Midbrain (tissue), 1 donor: ENCODE results near the gene SH3BP5.
"Not testable (repeated sequence)": the region's sequence is repeated elsewhere in the genome, so short reads cannot be mapped to it uniquely, and the experiment has no call there.

Experiments used
- DNase-seq: peaks from one replicate; lab custom pipeline; 2025; lab: John Stamatoyannopoulos, UW

The SH3BP5 gene, protein sequence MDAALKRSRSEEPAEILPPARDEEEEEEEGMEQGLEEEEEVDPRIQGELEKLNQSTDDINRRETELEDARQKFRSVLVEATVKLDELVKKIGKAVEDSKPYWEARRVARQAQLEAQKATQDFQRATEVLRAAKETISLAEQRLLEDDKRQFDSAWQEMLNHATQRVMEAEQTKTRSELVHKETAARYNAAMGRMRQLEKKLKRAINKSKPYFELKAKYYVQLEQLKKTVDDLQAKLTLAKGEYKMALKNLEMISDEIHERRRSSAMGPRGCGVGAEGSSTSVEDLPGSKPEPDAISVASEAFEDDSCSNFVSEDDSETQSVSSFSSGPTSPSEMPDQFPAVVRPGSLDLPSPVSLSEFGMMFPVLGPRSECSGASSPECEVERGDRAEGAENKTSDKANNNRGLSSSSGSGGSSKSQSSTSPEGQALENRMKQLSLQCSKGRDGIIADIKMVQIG

DNA sequence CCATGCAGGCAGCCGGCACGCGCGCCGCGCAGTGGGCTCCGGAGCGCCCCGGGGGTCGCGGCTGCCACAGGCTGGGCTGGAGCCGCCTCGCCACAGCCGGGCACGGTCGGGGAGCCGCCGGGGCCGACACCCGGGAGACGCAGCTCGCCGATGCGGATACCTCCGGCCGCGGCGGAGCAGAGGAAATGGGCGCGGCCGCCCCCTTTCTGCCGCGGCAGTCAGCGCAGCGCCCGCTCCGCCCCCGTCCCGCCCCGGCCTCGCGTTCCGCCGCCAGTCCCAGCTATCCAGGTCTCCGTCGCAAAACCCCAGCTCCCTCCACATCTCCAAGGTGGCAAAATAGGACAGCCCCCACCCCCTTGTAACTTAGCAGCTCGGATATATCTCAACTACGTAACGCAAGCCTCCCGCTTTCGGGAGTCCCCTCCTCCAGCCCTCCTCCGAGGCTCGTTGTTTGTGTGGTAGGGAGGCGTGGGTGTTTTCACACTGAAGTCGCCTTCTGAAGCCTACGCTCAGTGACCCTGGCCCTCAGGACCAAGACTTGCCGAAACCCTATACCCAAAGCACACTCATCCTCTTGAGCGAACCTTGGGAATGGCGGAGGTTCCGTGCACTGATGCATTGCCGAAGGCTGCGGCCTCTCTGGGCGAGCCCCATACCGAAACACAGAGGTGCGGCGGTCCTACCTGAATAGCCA, at the start of gene SH3BP5:
Gene SH3BP5, minus strand, starts transcription at position 182 of the 694 bp plus-strand sequence. Its CDS starts 178 bp downstream, at position 4.
- DNase-seq: peak; percentile 73

DNA sequence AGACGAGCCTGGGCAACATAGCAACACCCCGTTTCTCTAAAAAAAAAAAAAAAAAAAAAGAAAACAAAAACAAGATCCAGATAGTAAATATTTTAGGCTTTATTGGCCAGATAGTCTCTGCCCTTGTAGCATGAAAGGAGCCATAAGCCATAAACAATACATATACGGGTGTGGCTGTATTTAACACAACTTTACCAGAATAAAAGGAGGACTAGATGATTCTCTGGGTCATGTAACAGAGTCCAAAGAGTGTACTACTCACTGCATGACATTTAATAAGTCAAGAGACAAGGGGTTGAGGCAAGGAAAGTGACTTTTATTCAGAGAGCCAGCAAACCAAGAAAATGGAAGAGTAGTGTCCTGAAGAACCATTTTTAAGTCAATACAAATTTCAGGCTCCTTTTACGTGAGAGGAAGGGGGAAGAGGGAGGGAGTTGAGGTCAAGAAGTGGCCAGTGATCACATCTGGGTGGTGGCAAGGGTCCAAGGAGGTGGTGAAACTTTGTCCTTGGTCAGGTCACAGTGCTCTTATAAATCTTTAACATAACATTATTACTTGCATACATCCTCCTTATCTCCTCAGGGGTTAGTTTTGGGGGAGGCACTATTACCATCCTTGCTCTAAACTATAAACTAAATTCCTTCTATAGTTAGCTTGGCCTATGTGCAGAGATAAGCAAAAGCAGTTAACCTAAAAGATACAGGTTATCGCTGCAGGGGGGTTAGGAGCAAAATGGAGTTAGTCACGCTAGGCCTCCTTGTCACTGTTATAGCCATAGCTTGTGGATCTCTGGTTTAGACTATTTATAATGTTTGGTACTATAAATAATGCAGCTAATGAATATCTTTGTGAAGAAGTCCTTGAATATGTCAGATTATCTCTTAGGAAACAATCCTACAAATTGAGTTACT, 48.8 kb upstream of the SH3BP5 start:
- no peak for DNase-seq

DNA sequence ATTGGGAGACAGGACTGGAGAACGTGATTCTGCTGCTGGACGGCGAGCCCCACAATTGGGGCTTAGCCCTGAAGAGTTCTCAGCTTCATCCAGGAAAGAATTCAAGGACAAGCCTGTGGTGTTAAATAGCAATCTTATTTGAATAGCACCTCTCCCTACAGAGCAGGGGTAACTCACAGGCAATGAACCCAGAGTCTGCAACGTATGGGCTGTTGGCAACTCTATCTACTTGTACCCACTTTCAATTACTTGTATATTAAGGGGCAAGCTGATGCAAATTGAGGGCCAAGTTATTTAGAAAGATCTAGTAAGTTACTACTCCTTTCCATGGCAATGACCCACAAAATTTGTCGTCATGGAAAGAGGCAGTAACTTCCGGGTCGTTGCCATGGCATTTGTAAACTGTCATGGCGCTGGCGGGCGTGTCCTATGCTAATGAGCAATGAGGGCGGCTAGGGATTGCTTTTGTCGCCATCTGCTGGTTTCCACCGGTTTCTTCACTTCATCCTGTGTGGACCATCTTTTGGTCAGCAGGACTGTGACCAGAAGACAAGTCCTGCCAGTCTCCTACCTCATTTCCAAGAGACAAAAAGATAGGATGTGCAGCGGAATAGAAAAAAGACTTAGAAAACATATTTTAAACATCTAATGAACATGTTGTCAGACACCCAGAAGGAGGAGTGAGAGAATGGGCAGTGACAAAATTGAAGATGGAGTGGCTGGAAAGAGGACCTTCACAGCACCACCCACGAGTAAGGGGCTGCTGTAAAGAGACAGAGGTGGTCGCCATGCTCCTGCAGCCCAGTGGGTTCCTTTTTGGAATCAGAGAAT, 45.8 kb upstream of the SH3BP5 start:
- peak; percentile 97 for DNase-seq

DNA sequence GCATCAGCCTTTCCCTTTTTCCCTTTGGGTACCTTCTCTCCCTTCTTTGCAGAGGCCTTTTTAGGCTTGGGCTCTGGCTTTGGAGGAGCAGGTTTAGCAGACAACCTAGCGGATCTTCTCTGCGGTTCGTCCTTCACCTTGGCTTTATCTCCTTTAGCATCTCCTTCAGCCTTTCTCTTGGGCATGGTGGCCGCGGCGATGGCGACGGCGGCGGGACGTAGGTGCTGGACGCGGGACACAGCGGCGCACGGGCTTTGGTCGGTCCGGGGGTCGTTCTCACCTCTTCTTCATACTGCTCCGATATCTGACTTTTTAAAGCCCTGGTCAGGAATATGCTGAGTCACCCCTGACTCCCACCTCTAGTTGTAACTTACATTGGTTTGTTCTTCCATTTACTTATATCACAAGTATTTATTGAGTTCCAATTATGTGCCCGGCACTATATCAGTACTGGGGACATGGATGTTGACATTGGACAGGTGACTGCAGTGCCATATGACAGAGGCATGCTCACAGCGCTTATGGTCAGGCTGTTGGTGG, 43.1 kb upstream of the SH3BP5 start:
- no peak for DNase-seq

DNA sequence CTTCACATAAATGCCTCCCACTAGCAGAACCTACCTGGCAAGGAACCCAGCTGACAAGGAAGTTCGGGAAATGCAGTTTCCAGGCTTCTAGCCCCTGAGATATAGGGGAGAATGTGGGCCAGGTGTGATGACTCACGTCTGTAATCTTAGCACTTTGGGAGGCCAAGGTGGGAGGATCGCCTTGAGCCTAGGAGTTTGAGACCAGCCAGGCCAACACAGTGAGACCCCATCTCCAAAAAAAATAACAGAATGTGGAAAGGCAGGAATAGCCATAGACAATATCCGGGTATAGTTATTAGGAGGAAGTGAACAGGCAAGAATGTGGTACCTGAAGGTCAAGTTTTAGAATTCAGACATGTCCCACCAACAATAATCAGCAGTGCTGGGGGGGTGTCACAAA, 40.5 kb upstream of the SH3BP5 start:
- DNase-seq: no peak

DNA sequence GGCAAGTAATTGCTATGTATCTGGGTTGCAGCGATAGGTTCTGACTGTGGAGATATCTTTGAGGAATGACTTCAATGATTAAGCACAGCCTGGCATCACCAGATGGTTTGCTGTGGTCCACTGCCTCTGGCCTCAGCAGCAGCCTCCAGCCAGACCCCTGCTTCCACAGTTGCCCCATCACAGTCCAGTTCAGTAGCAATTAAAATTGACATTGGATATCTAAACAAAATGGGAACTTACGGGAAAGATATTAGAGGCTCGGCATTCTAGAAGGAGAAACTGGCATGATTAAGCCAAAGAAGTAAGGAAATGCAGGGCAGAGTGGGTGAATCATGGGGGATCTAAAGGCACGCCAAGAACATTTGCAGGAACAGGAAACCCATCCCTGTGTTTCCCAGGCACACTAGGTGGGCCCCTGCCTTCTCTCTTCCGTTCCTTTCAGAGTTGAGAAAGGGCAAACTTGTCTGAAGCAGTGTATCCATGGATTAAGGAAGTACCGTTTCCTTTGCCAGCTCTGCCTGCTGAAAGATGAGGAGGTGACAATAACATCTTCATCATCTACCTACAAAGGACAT, 36.3 kb upstream of the SH3BP5 start:
- no peak for DNase-seq

DNA sequence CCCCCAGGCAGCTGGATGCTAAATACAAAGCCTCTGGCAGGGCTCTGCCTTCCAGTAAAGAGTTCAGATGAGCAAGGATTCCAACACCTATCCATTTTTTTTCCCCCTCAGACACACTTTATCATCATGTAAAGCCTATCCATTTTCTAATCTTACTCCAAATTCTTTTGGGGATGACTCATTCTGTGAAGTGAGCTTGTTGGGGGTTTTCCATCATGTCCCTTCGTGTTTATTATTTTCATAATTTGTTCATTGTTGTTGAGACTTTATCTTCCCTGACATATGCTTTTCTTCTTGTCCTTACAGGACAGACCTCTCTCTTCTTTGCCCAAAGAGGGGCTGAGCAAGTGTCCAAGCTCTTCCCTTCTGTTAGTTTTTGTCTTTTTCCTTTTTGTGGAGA, 34.7 kb upstream of the SH3BP5 start:
- DNase-seq: no peak

DNA sequence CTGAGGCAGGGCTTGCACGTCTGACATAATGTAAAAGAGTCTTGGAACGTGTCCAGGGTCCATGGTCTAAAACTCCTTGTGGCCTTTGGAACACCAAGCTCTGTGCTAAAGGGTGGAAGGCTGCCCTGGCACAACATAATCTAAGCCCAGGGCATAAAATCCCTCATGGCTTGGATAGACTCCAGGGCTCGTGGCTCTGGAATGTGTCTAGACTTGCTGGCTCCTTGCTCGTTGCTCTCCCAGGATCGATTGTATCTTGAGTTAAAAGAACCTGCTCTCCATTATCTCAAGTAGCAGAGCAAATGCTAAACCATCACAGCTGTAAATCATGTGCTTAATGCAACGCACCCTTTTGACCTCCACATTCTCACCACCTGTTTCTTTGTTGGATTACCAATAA, 31.7 kb upstream of the SH3BP5 start:
- not testable (repeated sequence) for DNase-seq

DNA sequence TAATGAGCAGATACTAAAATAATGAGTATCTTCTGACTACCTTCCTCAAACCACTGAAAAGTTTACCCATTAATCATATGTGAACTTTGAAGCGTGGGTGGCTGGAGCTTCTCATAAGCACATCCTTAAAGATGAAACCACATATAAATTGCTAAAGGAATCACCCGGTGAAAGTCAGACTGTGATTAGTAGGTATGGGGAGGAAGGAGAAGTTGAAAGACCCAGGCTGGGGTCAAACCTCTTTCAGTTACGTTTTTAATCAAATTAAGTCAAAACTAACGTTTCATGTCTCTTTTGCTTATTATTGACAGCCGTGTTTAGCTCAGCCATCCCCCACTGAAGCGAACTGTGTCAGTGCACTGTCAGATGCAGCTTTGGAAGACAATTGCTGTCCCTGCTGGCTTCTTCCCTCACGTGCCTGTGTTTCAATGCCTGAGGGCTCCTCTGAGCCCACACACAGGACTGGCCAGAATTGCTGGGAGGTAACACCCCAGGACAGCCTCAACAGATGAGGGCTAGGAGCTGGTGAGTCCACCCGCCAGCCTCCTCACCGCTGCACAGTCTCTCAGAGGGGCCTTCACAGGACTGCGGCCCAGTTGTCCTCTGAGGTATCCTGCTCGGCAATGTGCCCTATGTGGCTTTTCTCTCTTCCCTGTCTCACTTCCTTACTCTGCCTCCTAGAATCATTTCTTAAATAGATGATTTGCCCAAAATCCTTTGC, 29.3 kb upstream of the SH3BP5 start:
- DNase-seq: no peak

DNA sequence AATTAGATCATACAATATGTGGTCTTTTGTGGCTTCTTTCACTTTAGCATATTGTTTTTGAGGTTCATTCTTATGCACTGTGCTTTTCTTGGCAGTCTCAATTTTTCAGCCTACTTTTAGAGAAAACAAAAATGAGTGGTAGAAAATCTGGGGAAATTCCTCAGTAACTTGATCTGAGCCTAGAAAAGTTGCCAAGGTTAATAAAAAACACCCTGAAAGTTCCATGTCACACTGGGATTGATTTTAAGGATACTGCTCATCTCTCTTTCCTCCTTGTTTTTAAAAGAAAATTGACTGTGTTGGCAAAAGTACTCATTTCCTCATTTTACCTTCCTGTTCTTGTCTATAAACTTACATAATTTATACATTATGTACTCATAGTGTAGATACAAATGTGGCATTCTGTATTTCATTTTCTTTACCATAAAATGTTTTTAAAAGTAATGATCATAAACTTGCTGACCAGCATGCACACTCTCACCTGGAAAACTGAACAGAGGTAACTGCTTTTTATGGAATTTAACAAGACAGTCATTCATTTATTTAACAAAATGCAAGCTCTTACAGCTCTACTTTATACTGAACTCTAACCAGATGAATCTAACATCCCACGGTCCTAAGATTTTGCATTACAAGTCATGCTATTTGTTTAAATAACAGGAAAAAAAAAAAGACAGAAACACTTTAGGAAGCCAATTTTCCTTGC, 28.6 kb upstream of the SH3BP5 start:
- no peak for DNase-seq

DNA sequence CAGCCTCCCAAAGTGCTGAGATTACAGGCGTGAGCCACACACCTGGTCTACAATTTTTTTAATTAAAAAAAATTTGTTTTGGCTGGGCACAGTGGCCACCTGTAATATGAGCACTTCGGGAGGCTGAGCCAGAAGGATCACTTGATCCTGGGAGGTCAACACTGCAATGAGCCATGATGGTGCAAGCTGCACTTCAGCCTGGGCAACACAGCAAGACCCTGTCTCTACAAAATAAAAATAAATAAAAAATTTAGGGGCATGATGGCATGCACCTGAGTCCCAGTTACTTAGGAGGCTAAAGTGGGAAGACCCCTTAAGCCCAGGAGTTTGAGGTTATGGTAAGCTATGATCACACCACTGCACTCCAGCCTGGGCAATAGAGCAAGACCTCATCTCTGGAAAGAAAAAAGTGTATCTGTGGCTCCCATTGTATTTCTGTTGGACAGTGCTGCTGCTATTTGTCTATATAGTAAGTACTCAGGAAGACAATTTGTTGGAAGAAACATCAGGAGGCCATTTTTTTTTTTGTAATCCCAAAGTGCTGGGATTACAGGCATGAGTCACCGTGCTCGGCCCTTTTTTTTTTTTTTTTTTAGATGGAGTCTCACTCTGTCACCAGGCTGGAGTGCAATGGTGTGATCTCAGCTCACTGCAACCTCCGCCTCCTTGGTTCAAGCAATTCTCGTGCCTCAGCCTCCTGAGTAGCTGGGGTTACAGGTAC, 27.5 kb upstream of the SH3BP5 start:
- DNase-seq: no peak

DNA sequence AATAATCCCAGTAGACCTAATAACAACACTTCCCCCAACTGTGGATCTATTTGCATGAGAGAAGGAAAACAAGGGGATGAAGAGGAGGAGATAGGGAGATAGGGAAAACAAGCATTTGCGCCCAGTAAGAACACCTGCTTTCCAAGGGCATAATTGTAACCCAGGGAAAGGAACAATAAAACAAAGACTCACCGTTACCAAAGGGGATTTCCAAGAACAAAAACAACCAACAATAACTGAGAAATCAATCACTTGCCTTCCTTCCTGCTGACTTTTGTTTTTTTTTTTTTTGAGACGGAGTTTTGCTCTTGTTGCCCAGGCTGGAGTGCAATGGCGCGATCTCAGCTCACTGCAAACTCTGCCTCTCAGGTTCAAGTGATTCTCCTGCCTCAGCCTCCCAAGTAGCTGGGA, 24.3 kb upstream of the SH3BP5 start:
- not testable (repeated sequence) for DNase-seq

DNA sequence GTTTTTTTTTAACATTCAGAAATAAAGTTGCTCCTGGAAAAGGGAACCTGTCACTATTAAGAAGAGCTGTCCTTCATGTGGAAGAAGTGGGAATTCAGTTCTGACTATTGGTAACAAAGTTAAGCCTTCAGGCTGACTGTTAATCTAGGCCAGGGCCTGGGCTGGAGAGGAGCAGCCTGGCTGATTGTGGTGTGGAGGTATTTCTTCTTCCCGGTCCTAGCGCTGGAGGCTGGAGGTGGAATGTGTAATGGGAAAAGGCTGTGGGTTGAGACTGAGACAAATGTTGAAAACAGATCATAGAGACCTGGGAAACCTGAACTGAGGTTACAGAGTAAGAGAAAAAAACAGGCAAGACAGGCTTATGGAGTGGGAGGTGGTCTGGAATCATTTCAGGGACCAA, 23.8 kb upstream of the SH3BP5 start:
- DNase-seq: no peak

DNA sequence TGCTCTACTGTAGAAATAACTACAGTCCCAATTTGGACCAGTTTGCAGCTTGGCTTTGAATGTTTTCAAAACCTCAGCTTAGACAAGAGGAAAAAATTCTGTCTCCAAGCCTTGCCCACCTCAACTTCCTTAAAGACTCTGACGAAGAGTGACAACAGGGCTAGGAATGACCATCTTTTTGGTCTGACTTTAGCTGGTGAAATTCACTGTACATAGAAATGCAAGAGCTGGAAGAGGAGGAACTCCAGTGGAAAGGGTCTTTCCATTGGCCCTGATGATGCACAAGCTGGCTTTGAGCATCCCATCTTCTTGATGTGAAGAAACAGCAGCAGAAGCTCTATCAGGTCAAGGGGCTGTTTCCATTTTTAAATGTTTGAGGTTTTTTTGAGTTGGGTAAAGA, 22.7 kb upstream of the SH3BP5 start:
- no peak for DNase-seq

DNA sequence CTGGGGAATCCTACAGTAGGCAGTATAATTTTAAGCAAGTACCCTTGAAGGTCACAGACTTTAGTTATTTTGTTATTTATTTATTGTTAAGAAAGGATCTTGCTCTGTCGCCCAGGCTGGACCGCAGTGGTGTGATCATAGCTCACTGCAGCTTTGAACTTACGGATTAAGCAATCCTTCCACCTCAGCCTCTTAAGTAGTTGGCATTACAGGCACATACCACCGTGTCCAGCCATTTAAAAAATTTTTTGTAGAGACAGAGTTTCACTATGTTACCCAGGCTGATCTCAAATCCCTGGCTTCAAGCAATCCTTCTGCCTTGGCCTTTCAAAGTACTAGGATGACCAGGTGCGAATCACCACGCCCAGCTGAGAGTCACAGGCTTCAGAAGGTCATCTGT, 22.1 kb upstream of the SH3BP5 start:
- DNase-seq: no peak

DNA sequence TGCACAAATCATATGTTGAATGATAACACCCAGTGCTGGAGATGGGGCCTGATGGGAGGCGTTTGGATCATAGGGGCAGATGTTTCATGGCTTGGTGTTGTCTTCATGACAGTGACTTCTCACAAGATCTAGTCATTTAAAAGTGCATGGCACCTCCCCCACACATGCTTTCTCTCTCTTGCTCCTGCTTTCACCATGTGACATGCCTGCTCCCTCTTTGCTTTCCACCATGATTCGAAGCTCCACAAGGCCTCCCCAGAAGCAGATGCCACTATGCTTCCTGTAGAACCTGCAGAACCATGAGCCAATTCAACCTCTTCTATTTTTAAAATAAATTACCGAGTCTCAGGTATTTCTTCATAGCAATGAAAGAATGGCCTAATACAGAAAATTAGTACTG, 17.8 kb upstream of the SH3BP5 start:
- DNase-seq: no peak

DNA sequence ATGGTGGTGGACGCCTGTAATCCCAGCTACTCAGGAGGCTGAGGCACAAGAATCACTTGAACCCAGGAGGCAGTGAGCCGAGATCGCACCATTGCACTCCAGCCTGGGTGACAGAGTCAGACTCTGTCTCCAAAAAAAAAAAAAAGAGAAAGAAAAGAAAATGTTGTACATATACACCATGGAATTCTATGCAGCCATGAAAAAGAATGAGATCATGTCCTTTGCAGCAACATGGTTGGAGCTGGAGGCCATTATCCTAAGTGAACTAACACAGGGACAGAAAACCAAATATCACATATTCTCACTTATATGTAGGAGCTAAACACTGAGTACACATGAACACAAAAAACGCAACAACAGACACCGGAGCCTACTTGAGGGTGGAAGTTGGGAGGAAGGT, 17.1 kb upstream of the SH3BP5 start:
- not testable (repeated sequence) for DNase-seq

DNA sequence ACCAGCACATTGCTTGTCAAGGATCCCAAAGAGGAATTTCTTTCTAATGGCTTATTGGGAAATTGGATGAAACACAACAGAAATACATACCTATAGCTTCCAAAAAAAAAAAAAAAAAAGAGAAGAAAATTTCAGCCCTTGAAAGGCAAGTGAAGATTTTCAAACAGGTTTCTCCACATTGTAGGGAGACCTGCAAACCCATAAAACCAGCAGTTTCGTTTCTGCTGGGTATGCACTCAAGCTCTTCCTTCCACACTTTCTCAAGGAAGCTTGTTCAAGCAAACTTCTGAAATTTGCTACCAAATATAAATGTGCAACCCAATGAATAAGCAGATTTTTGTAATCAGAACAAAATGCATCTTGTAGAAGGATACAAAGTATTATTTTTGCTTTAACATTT, 15.9 kb upstream of the SH3BP5 start:
- DNase-seq: no peak

DNA sequence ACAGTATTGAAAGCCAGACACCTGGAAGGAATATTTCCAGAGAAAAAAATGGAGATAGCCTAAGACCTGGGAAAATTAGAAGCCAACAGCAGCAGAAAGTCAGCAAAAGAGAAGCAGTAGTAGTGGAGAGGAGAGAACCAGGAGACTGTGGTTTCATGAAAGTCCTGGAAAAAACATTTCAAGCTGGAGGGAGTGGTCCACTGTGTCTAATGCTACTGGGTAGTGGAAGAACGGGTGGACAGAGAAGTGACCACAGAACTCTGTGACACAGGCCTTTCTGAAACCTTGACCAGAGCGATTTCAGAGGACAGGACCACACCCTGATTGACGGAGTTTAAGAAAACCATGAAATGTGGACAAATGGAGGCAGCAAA, 15.3 kb upstream of the SH3BP5 start:
- DNase-seq: no peak
